HG03175 (cell line): Measurements from ENCODE around the gene NPEPL1.

ENCODE experiments used
- ATAC-seq: cut with Tn5 transposase; IDR thresholded peaks from one replicate; pipeline ENCODE4 v1.9.1; 2021; ENCODE audit warnings: mild to moderate bottlenecking, moderate library complexity; ENCODE audit not compliant: unreplicated experiment

The NPEPL1 gene

GRCh38 chr20:58657262-58657661 lies 35.3 kb upstream of the NPEPL1 start:
- no peak for ATAC-seq

- no peak for ATAC-seq
Measured at GRCh38 chr20:58657986-58658385, 34.6 kb upstream of the NPEPL1 start.

GRCh38 chr20:58658760-58659159 lies 33.8 kb upstream of the NPEPL1 start:
- ATAC-seq: no peak

- ATAC-seq: no peak
Measured at GRCh38 chr20:58659841-58660240, 32.8 kb upstream of the NPEPL1 start.

GRCh38 chr20:58660855-58661597 lies 31.6 kb upstream of the NPEPL1 start:
- no peak for ATAC-seq

- ATAC-seq: no peak
Measured at GRCh38 chr20:58661598-58662473, 30.8 kb upstream of the NPEPL1 start.

GRCh38 chr20:58664331-58664730 lies 28.3 kb upstream of the NPEPL1 start:
- no peak for ATAC-seq

- no peak for ATAC-seq
Measured at GRCh38 chr20:58664883-58665282, 27.7 kb upstream of the NPEPL1 start.

GRCh38 chr20:58665606-58666005 lies 27.0 kb upstream of the NPEPL1 start:
- ATAC-seq: no peak

- ATAC-seq: no peak
Measured at GRCh38 chr20:58666702-58667101, 25.9 kb upstream of the NPEPL1 start.

GRCh38 chr20:58667975-58668374 lies 24.6 kb upstream of the NPEPL1 start:
- no peak for ATAC-seq

- ATAC-seq: no peak
Measured at GRCh38 chr20:58668901-58669286, 23.7 kb upstream of the NPEPL1 start.

- ATAC-seq: peak; percentile 69
Measured at GRCh38 chr20:58669287-58670006, 23.2 kb upstream of the NPEPL1 start.

GRCh38 chr20:58670102-58670501 lies 22.5 kb upstream of the NPEPL1 start:
- ATAC-seq: no peak

- no peak for ATAC-seq
Measured at GRCh38 chr20:58670659-58671058, 21.9 kb upstream of the NPEPL1 start.

GRCh38 chr20:58673119-58673518 lies 19.5 kb upstream of the NPEPL1 start:
- no peak for ATAC-seq

- no peak for ATAC-seq
Measured at GRCh38 chr20:58675146-58675584, 17.4 kb upstream of the NPEPL1 start.

- no peak for ATAC-seq
Measured at GRCh38 chr20:58675641-58676040, 17.0 kb upstream of the NPEPL1 start.

GRCh38 chr20:58676161-58676560 lies 16.4 kb upstream of the NPEPL1 start:
- ATAC-seq: no peak

GRCh38 chr20:58677079-58677604 lies 15.5 kb upstream of the NPEPL1 start:
- ATAC-seq: no peak

GRCh38 chr20:58677808-58678207 lies 14.8 kb upstream of the NPEPL1 start:
- no peak for ATAC-seq
